SK-N-SH (cell line): ENCODE data around the gene BMP4. TPM values are rescaled to one million over a fixed set of nuclear protein-coding genes. Genes with fewer than 3 reads are reported as not detected.
A peak's percentile ranks its signal among the peaks of the same experiment; 100 is the strongest.

Experiments
- CTCF ChIA-PET: fragments of 300-600, 350-600 bp; formaldehyde crosslinking; extraction: SDS; loops from one replicate; lab custom pipeline; 2021; lab: Yijun Ruan, JAX
- POLR2A ChIA-PET: fragments of 350-600 bp; sonication (Branson Sonifier 250); formaldehyde crosslinking; extraction: SDS; loops from one replicate; lab custom pipeline; 2020; ENCODE audit warnings: antibody characterized with exemption, inconsistent platforms; lab: Yijun Ruan, JAX
- DNase-seq: peaks from one replicate; pipeline ENCODE4 v3.0.0; 2012
- H2AFZ ChIP-seq: fragments of 200-600 bp; sonication (generic); 2 replicates; pipeline ENCODE4 v1.8.1; 2016; ENCODE audit warnings: antibody characterized with exemption, mild to moderate bottlenecking, low read depth
- H3F3A ChIP-seq: fragments of 200-600 bp; sonication (generic); replicated peaks from 2 replicates; pipeline ENCODE3; 2016; ENCODE audit warnings: antibody characterized with exemption, mild to moderate bottlenecking; ENCODE audit not compliant: insufficient read depth
- H3K27ac ChIP-seq, 2 experiments: fragments of 200-500 bp in 1 of 2; fragments of 200-600 bp in 1 of 2; sonication (Bioruptor generic) in 1 of 2; sonication (generic), shearing (Covaris generic) in 1 of 2; 2 replicates each; pipeline versions ENCODE4 v1.5.1 to v1.6.1; 2014 to 2016; ENCODE audit warnings: low read depth in 2 of 2, inconsistent platforms in 1 of 2, low read length in 1 of 2, mild to moderate bottlenecking in 1 of 2, mixed read lengths in 1 of 2
- H3K27me3 ChIP-seq: fragments of 200-600 bp; sonication (generic), shearing (Covaris generic); 2 replicates; pipeline ENCODE4 v1.6.1; 2016; ENCODE audit warnings: mixed run types; ENCODE audit not compliant: insufficient read depth
- H3K36me3 ChIP-seq, 2 experiments: fragments of 200-500 bp in 1 of 2; fragments of 200-600 bp in 1 of 2; sonication (Bioruptor generic) in 1 of 2; sonication (generic) in 1 of 2; replicated peaks in 1 of 2; 2 replicates each; pipeline versions ENCODE3 to v1.5.1; 2014 to 2016; ENCODE audit warnings: low read length in 1 of 2, mild to moderate bottlenecking in 1 of 2; ENCODE audit not compliant: insufficient read depth in 2 of 2, control insufficient read depth in 1 of 2
- H3K4me1 ChIP-seq, 2 experiments: fragments of 200-500 bp in 1 of 2; fragments of 200-600 bp in 1 of 2; sonication (Bioruptor generic) in 1 of 2; sonication (generic), shearing (Covaris generic) in 1 of 2; 2 replicates each; pipeline versions ENCODE4 v1.5.1 to v1.6.1; 2014 to 2016; ENCODE audit warnings: low read depth in 1 of 2, low read length in 1 of 2, mixed run types in 1 of 2; ENCODE audit not compliant: insufficient read depth in 2 of 2, control insufficient read depth in 1 of 2
- H3K4me2 ChIP-seq: fragments of 200-600 bp; sonication (generic), shearing (Covaris generic); 2 replicates; pipeline ENCODE4 v1.6.1; 2017; ENCODE audit warnings: mixed run types
- H3K4me3 ChIP-seq, 2 experiments: fragments of 200-500 bp in 1 of 2; fragments of 200-600 bp in 1 of 2; sonication (Bioruptor generic) in 1 of 2; sonication (generic), shearing (Covaris generic) in 1 of 2; 2 replicates each; pipeline versions ENCODE4 v1.5.1 to v1.8.1; 2014 to 2016; ENCODE audit warnings: low read depth in 2 of 2, inconsistent platforms in 1 of 2, low read length in 1 of 2, mild to moderate bottlenecking in 1 of 2, mixed read lengths in 1 of 2, moderate library complexity in 1 of 2
- H3K79me2 ChIP-seq: fragments of 200-600 bp; sonication (generic); 2 replicates; pipeline ENCODE4 v1.8.1; 2017; ENCODE audit warnings: mild to moderate bottlenecking; ENCODE audit not compliant: insufficient read depth
- H3K9ac ChIP-seq: fragments of 200-600 bp; sonication (generic); 2 replicates; pipeline ENCODE4 v1.6.1; 2017; ENCODE audit warnings: mixed run types
- H3K9me2 ChIP-seq: fragments of 200-600 bp; sonication (generic); 2 replicates; pipeline ENCODE4 v1.6.1; 2017; ENCODE audit warnings: mixed run types
- H3K9me3 ChIP-seq: fragments of 200-600 bp; sonication (generic); 2 replicates; pipeline ENCODE4 v1.6.1; 2017; ENCODE audit warnings: mixed run types, mild to moderate bottlenecking, moderate library complexity
- H4K20me1 ChIP-seq: fragments of 200-600 bp; sonication (generic); 2 replicates; pipeline ENCODE4 v1.6.1; 2017; ENCODE audit warnings: mild to moderate bottlenecking, mixed run types; ENCODE audit not compliant: insufficient read depth
- CTCF ChIP-seq: fragments of 200-600 bp; sonication (generic); IDR thresholded peaks from 2 replicates; pipeline ENCODE4 v1.6.1; 2017; ENCODE audit warnings: antibody characterized with exemption, mild to moderate bottlenecking, moderate library complexity
- FOSL2 ChIP-seq: IDR thresholded peaks from 2 replicates; pipeline ENCODE4 v1.4.0; 2012; ENCODE audit warnings: low read depth, mild to moderate bottlenecking, moderate library complexity, borderline replicate concordance
- GABPA ChIP-seq: IDR thresholded peaks from 2 replicates; pipeline ENCODE4 v1.4.0; 2012; ENCODE audit warnings: low read depth, mild to moderate bottlenecking
- NRF1 ChIP-seq: IDR thresholded peaks from 2 replicates; pipeline ENCODE4 v1.6.1; 2012; ENCODE audit warnings: low read depth, mild to moderate bottlenecking, low read length
- POLR2AphosphoS5 ChIP-seq: IDR thresholded peaks from 2 replicates; pipeline ENCODE4 v1.6.1; 2012; ENCODE audit warnings: low read depth, low read length
- RAD21 ChIP-seq: IDR thresholded peaks from 2 replicates; pipeline ENCODE4 v1.6.1; 2012; ENCODE audit warnings: mild to moderate bottlenecking, low read length
- REST ChIP-seq: IDR thresholded peaks from 2 replicates; pipeline ENCODE4 v1.6.1; 2012; ENCODE audit warnings: mild to moderate bottlenecking, low read depth, low read length, moderate library complexity
- RXRA ChIP-seq: IDR thresholded peaks from 2 replicates; pipeline ENCODE4 v1.4.0; 2012; ENCODE audit warnings: low read depth, mild to moderate bottlenecking, borderline replicate concordance
- SIN3A ChIP-seq: IDR thresholded peaks from 2 replicates; pipeline ENCODE4 v1.6.1; 2012; ENCODE audit warnings: low read depth, mild to moderate bottlenecking, low read length, moderate library complexity, borderline replicate concordance
- SMC3 ChIP-seq: IDR thresholded peaks from 2 replicates; pipeline ENCODE4 v1.6.1; 2012; ENCODE audit warnings: low read depth, low read length, improper control_type of control experiment
- TEAD4 ChIP-seq: IDR thresholded peaks from 2 replicates; pipeline ENCODE4 v1.4.0; 2012; ENCODE audit warnings: mild to moderate bottlenecking, borderline replicate concordance; ENCODE audit not compliant: insufficient read depth
- USF1 ChIP-seq: IDR thresholded peaks from 2 replicates; pipeline ENCODE4 v1.4.0; 2012; ENCODE audit warnings: low read depth, borderline replicate concordance
- WGBS: methylation state at CpG from one replicate; pipeline ENCODE4 v1.1.6; 2017; ENCODE audit warnings: low lambda C conversion rate; 5-methylcytosine and 5-hydroxymethylcytosine counted together
- polyA plus RNA-seq, 3 experiments: library from polyadenylated mRNA; depleted of rRNA; stranded (reverse); fragments of >200 nt; gene quantifications; 2 replicates each; pipeline ENCODE4 v1.2.3, GENCODE V29; 2012
- TF ChIP-seq, protein P1 (sequence below): IDR thresholded peaks from 2 replicates; pipeline ENCODE4 v1.4.0; 2012; ENCODE audit warnings: low read depth

The BMP4 gene
- polyA plus RNA-seq, 1 of the 3 experiments (the other 2 are of a cell fraction) = not detected

- Histone ChIP-seq H3K79me2 (no peaks in the 10 kb centered on the region), H3K9ac (no peak overlapping the region), H3K9me3 (no peaks in the 10 kb centered on the region), H4K20me1 (no peaks in the 10 kb centered on the region), H3K4me1 (no peaks in the 10 kb centered on the region), H3F3A (no peaks in the 10 kb centered on the region), H3K9me2 (no peaks in the 10 kb centered on the region), H3K27ac (no peak overlapping the region), H2AFZ (no peak overlapping the region), H3K36me3 (no peaks in the 10 kb centered on the region), H3K4me2 (no peak overlapping the region), H3K27me3 (peaks cover 3% of the 10 kb centered on the region), H3K4me3 (no peak overlapping the region)
- no peak for TF ChIP-seq POLR2AphosphoS5
- TF ChIP-seq NRF1 = no peak
- TF ChIP-seq REST = no peak
- no peak for TF ChIP-seq SMC3
- TF ChIP-seq FOSL2 = no peak
- no peak for TF ChIP-seq USF1
- peak; percentile 53 for TF ChIP-seq RAD21
- no peak for TF ChIP-seq RXRA
- no peak for TF ChIP-seq TEAD4
- no peak for TF ChIP-seq SIN3A
- TF ChIP-seq, protein P1, sequence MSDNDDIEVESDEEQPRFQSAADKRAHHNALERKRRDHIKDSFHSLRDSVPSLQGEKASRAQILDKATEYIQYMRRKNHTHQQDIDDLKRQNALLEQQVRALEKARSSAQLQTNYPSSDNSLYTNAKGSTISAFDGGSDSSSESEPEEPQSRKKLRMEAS = no peak
- TF ChIP-seq CTCF = peak; percentile 39
- no peak for TF ChIP-seq GABPA
- ChIA-PET POLR2A (no interaction called here), CTCF (interaction anchor here (0.6 to 2.9 kb wide), 13 partner anchors 8 to 494 kb away, joined by 3 to 20 read pairs (median 4); no protein-coding TSS in a partner anchor)
- DNase-seq = no peak
- WGBS = 21% methylated on average over 2 of the region's 2 CpGs
These were observed 26.5 kb downstream of the BMP4 start for GRCh38 chr14:53929871-53930715.
